HG03039 (cell line): Measurements from ENCODE around the gene PROM1.

Experiments
- ATAC-seq: cut with Tn5 transposase; IDR thresholded peaks from one replicate; pipeline ENCODE4 v1.9.1; 2021; ENCODE audit warnings: mild to moderate bottlenecking, moderate library complexity; ENCODE audit not compliant: unreplicated experiment

Gene PROM1

GRCh38 chr4:15953625-15954024 lies 130.2 kb downstream of the PROM1 start:
- no peak for ATAC-seq

DNA sequence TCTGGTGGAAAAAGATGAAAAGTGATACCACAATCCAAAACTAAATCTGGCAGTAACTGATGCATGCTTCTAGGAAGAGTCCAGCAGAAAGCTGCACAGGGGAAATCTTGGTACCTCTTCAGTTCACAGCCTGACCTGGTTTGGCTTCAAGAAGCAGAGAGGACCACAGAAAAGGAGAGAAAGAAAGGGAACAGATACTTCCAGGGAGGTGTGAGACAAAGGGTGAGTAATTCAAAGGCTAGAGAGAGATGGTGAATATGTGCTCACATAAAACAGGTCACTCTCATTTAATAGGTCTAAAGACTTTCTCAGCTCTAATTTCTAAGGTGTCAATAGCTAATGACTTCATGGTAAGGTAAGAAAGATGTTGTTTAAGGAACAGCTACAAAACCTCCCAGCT lies 132.0 kb downstream of the PROM1 start:
- ATAC-seq, result no peak

GRCh38 chr4:15948826-15949225 lies 135.0 kb downstream of the PROM1 start:
- no peak for ATAC-seq

GRCh38 chr4:15947684-15948083 lies 136.1 kb downstream of the PROM1 start:
- ATAC-seq, result no peak

GRCh38 chr4:15945516-15945915 lies 138.3 kb downstream of the PROM1 start:
- ATAC-seq, result no peak

DNA sequence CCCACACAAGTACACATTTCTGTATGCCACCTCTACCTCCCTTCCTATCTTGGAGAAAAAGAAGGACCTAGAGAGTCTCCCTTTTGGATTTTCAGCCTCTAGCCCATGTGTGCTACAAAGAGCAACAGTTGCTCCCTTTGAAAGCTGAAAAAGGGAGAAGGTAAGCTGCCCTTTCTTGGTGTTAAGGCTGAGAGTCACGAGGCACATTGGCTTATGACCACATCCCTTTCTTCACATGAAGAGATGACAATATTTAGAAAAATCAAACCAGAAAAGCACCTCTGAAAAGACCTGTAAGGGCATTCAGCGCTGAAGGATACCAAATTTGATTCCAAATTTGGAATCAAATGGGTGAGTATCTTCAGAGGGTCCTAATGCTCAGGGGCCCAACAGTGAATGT lies 138.9 kb downstream of the PROM1 start:
- ATAC-seq, result no peak

- no peak for ATAC-seq
Observed at GRCh38 chr4:15942283-15942682, 141.5 kb downstream of the PROM1 start.

DNA sequence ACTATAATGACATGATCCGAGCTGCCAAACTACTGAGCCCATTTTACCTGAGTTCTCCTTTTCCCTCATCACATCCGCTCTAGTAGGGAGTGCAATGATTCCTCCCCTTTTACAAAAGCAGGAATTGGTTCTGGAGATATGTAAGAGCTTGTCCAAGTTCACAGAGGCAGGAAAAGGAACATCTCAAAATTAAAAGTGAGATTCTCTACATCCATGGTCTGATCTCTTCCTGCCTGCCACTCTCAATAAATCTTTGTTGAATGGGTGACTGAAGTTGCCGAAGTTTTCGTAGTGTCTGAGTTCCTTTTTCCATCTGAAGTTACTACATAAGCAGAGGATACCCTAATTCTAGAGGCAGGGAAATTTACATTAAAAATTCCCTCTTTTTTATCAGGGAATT lies 145.2 kb downstream of the PROM1 start, which contains the start of gene FGFBP1:
TSS of gene FGFBP1 (minus strand) at position 101 of the 400 bp plus-strand sequence. CDS start 2,108 bp downstream, outside the sequence.
- no peak for ATAC-seq

GRCh38 chr4:15938182-15938581 lies 145.6 kb downstream of the PROM1 start:
- no peak for ATAC-seq

DNA sequence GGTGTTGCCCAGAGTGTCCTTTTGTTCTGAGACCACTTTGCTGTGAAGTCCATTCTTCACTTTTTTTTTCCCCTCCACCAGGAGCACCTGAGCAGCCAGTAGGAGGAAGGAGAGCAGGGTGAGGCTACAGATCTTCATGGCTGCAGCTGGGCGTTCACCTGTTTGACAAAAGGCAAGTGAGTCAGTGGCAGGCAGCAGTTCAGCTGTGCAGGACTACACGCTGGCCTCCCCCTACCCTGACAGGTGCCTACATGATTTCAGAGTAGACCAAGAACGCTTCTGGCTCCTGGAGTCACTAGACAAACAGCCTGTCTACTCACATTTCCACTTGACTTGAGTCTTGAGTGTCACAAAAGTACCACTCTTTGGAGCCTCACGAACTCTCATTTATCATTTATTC lies 147.3 kb downstream of the PROM1 start:
- no peak for ATAC-seq

- ATAC-seq, result no peak
Observed at GRCh38 chr4:15935504-15936402, 148.1 kb downstream of the PROM1 start.

DNA sequence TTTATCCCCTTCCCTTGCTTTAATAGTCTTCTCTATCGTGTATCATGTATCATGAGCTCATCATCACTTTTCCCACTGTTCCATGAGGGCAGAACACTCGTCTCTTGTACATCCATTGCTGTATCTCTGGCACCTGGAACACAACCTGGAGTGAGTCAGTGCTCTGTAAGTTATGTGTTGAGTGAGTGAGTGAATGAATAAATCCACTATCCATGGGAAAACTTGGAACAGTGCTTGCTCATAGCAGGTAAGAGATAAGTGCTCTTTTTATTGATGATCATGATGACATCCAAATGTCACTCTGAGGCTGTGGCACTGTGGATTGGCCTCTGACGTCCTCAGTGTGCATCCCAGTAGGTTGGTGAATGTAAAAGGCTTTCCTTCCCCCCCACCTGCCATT lies 149.6 kb downstream of the PROM1 start:
- no peak for ATAC-seq

GRCh38 chr4:15931451-15932210 lies 152.2 kb downstream of the PROM1 start:
- no peak for ATAC-seq

GRCh38 chr4:15930314-15930713 lies 153.5 kb downstream of the PROM1 start:
- ATAC-seq, result no peak

GRCh38 chr4:15929540-15929939 lies 154.3 kb downstream of the PROM1 start:
- no peak for ATAC-seq

GRCh38 chr4:15928883-15929282 lies 154.9 kb downstream of the PROM1 start:
- no peak for ATAC-seq

- ATAC-seq, result no peak
Observed at GRCh38 chr4:15926486-15926885, 157.3 kb downstream of the PROM1 start.

GRCh38 chr4:15925830-15926229 lies 158.0 kb downstream of the PROM1 start:
- ATAC-seq, result no peak

DNA sequence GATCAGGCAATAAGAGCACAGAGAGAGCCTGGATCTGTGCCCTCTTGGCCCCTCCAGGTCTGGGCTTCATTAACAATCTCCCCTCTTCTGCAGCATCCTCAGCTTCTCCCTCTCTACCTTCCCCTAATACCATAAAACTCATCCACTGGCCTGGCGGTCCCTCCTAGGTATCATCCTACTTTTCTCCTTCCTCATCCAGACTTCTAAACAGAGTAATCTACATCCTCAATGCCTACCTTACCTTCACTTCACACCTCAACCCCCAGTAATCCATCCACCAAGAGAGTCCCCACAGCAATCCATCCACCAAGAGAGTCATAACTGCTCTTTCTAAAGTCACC lies 162.3 kb downstream of the PROM1 start:
- ATAC-seq, result no peak

DNA sequence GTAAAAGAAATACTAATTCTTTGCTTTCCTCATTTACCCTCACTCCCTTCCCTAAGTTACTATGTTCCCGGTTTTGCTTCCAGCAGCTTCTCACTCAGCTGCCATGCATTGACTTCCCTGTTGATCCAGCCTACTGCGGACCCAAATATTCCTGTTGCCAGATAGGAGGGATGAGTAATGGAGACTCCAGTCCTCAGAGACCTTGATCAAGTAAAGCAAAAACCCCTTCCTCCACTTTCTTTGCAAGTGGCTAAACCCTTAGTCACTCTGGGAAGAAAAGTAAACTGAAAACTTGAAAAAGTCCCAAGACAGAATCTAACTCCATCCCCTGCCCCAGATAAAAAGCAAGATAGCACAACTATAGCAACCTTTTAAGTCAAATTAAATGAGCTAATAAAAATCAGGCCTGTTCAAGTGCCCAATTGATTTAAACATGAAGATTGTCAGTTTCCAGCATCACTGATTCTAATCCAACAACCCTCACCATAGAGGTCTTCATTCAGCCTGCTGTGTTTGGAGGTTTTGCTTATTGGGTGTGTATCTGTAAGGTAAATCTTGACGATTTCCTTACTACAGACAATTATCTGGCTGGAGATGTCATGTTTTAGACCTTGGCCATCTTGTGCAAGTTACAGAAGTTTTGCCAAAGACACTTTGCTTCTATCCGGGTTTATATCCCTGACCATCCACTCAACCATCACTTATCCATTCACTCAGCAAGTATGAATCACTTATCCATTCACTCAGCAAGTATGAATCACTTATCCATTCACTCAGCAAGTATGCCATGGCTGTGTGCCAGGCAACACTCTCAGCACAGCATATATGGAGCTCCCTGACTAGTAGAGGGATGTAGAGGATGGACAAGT lies 162.9 kb downstream of the PROM1 start:
- no peak for ATAC-seq

- no peak for ATAC-seq
Observed at GRCh38 chr4:15918484-15919129, 165.2 kb downstream of the PROM1 start.
